ENCODE results near the gene CCL17. TPM values are rescaled to one million over a fixed set of nuclear protein-coding genes. Genes with fewer than 3 reads are reported as not detected.
"Not testable (repeated sequence)": the region's sequence is repeated elsewhere in the genome, so short reads cannot be mapped to it uniquely, and the experiment has no call there.

Gene CCL17
- total and polyA plus RNA-seq, 5 donors, result not detected

GRCh38 chr16:57435838-57436237, 31.3 kb downstream of the CCL17 start:
- Histone ChIP-seq H3K4me1 (ENCODE audit: control insufficient read depth, insufficient read depth, low read length) (no peaks in the 10 kb centered on the region), H3K9me3 (ENCODE audit: control insufficient read depth, low read length) (no peaks in the 10 kb centered on the region), H3K4me3 (ENCODE audit: low read length) (no peak overlapping the region), H3K27ac (ENCODE audit: low read length) (no peak overlapping the region), H3K27me3 (ENCODE audit: control insufficient read depth, insufficient read depth) (no peaks in the 10 kb centered on the region)
- DNase-seq, result no peak
- ATAC-seq, result no peak
- 91% methylated on average over 1 of the region's 1 CpG for WGBS
- intact Hi-C loops (cut with DNase I), result no loop called here

DNA sequence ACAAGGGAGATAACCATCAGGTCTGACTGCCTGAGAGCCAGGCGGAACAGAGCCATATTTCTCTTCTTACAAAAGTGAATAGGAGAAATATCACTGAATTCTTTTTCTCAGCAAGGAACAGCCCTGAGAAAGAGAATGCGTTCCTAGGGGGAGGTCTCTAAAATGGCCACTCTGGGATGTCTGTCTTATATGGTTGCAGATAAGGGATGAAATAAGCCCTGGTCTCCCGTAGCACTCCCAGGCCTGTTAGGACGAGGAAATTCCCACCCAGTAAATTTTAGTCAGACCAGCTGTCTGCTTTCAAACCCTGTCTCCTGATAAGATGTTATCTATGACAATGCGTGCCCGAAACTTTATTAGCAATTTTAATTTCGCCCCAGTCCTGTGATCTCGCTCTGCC, 35.4 kb downstream of the CCL17 start:
- H3K4me1 ChIP-seq (ENCODE audit: control insufficient read depth, insufficient read depth, low read length); H3K27ac ChIP-seq (ENCODE audit: low read length); intact Hi-C loops (cut with DNase I); H3K4me3 ChIP-seq (ENCODE audit: low read length); H3K9me3 ChIP-seq (ENCODE audit: control insufficient read depth, low read length); DNase-seq; ATAC-seq; H3K27me3 ChIP-seq (ENCODE audit: control insufficient read depth, insufficient read depth): not testable (repeated sequence)
- 97% methylated on average over 8 of the region's 8 CpGs for WGBS

- H3K9me3 ChIP-seq (ENCODE audit: control insufficient read depth, low read length); H3K27me3 ChIP-seq (ENCODE audit: control insufficient read depth, insufficient read depth); ATAC-seq; intact Hi-C loops (cut with DNase I); DNase-seq; H3K4me1 ChIP-seq (ENCODE audit: control insufficient read depth, insufficient read depth, low read length); H3K4me3 ChIP-seq (ENCODE audit: low read length); H3K27ac ChIP-seq (ENCODE audit: low read length): not testable (repeated sequence)
- 95% methylated on average over 8 of the region's 8 CpGs for WGBS
These were observed 36.0 kb downstream of the CCL17 start for GRCh38 chr16:57440551-57440950.

DNA sequence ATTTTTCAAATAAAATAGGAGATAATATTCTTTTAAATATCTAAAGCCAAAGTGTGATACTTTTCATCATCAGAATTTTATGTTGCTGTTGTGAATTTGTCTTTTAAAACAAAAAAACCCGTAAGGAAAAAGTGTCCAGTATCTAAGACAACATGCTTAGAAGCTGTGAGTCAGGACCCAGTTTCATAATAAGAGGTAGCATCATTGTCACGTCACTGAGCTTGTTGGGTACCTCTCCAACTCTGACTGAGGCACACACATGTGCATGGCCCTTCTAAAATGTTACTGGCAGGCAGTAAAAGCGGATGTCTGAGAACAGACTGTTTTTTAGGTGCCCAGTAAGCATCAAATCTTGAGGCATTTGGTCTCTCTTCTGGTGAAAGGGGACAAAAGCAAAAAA, 40.1 kb downstream of the CCL17 start:
- ATAC-seq (no peak), DNase-seq (no peak)
- no peak overlapping the region for H3K4me3 ChIP-seq (ENCODE audit: low read length)
- no peak overlapping the region for H3K27ac ChIP-seq (ENCODE audit: low read length)
- WGBS, result 76% methylated on average over 3 of the region's 3 CpGs
- H3K4me1 ChIP-seq (ENCODE audit: control insufficient read depth, insufficient read depth, low read length), result no peaks in the 10 kb centered on the region
- no peaks in the 10 kb centered on the region for H3K27me3 ChIP-seq (ENCODE audit: control insufficient read depth, insufficient read depth)
- H3K9me3 ChIP-seq (ENCODE audit: control insufficient read depth, low read length), result no peaks in the 10 kb centered on the region
- intact Hi-C loops (cut with DNase I), result no loop called here

DNA sequence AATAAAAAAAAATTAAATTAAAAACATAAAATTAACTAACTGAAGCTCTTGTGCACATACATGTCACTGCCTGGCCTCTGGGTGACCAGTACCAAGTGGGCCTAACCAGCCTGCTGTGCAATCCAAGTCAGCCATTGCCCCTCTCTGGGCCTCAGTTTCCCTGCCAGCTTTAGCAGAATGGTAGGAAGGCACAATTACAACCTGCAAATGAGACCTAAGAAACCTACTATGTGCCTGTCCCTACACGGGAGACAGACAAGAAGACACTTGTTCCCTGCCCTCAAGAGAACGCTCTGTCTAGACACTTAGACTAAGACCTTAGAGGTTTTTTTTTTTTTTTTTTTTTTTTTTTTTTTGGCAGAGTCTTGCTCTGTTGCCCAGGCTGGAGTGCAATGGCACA, 40.9 kb downstream of the CCL17 start:
- Histone ChIP-seq H3K4me3 (ENCODE audit: low read length) (no peak overlapping the region), H3K4me1 (ENCODE audit: control insufficient read depth, insufficient read depth, low read length) (no peaks in the 10 kb centered on the region), H3K27ac (ENCODE audit: low read length) (no peak overlapping the region), H3K27me3 (ENCODE audit: control insufficient read depth, insufficient read depth) (no peaks in the 10 kb centered on the region), H3K9me3 (ENCODE audit: control insufficient read depth, low read length) (no peaks in the 10 kb centered on the region)
- ATAC-seq, result no peak
- 98% methylated on average over 2 of the region's 2 CpGs for WGBS
- intact Hi-C loops (cut with DNase I), result no loop called here
- DNase-seq, result no peak

- H3K4me1 ChIP-seq (ENCODE audit: control insufficient read depth, insufficient read depth, low read length), result no peaks in the 10 kb centered on the region
- ATAC-seq, result peak; percentile 42 to 54
These were observed 42.1 kb downstream of the CCL17 start for GRCh38 chr16:57446531-57447185.

DNA sequence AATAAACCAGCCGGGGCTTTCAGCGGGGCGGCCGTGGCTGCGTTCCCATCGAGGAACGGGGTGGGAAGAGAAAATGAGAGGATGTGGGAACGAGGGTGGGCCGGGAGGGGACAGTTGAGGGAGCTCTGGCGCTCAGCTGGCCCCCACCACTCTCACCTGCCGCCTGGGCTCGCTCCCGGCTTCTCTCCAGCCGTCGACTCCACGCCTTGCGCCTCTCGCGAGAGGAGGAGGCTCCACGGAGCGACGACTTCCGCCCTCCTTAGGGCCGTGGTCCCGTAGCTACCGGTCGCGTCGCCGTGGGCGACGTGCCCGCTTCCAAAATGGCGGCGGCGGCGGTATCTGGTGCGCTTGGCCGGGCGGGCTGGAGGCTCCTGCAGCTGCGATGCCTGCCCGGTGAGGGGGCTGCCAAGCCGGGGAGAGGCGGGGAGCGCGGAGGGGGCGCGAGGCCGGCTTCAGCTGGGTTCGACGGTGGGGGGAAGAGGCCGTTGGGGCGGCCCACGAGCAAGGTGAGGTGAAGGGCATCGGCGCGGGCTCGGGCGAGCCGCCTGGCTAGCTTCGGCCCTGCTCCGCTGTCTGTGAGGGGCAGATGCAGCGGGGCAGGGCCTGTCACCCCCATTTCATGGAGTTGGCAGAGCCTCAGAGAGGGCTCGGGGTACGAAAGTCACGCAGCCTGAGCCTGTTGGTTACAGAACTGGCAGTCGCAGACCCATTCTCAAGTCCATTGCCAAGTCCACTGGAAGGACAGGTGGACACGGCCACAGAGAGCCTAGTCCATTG, 42.8 kb downstream of the CCL17 start, which contains the start of the genes CIAPIN1 and COQ9:
Gene CIAPIN1, minus strand, starts transcription at position 200 of the 777 bp plus-strand sequence. CDS start 6,457 bp downstream, outside the sequence.
Gene COQ9, plus strand, starts transcription at position 294 of the 777 bp plus-strand sequence. Its CDS starts 27 bp downstream, at position 321.
- H3K27me3 ChIP-seq (ENCODE audit: control insufficient read depth, insufficient read depth), result no peaks in the 10 kb centered on the region
- intact Hi-C loops (cut with DNase I), result no loop called here
- no peaks in the 10 kb centered on the region for H3K4me1 ChIP-seq (ENCODE audit: control insufficient read depth, insufficient read depth, low read length)
- under 1% methylated on average over 68 of the region's 68 CpGs for WGBS
- no peaks in the 10 kb centered on the region for H3K9me3 ChIP-seq (ENCODE audit: control insufficient read depth, low read length)
- H3K27ac ChIP-seq (ENCODE audit: low read length), result peak within 1 kb of the TSS; percentile 91
- peak; percentile 99 for ATAC-seq
- H3K4me3 ChIP-seq (ENCODE audit: low read length), result peak within 1 kb of the TSS; percentile 85
- DNase-seq, result peak; percentile 96 to 99 (median 98)

More at GRCh38 chr16:57446531-57447185, 42.1 kb downstream of the CCL17 start:
- Histone ChIP-seq H3K4me3 (ENCODE audit: low read length) (peak overlapping the region; percentile 85), H3K27ac (ENCODE audit: low read length) (peak overlapping the region; percentile 91), H3K27me3 (ENCODE audit: control insufficient read depth, insufficient read depth) (no peaks in the 10 kb centered on the region), H3K9me3 (ENCODE audit: control insufficient read depth, low read length) (no peaks in the 10 kb centered on the region)
- peak; percentile 65 to 77 (median 77) for DNase-seq
- intact Hi-C loops (cut with DNase I), result no loop called here
- 2% methylated on average over 28 of the region's 28 CpGs for WGBS

DNA sequence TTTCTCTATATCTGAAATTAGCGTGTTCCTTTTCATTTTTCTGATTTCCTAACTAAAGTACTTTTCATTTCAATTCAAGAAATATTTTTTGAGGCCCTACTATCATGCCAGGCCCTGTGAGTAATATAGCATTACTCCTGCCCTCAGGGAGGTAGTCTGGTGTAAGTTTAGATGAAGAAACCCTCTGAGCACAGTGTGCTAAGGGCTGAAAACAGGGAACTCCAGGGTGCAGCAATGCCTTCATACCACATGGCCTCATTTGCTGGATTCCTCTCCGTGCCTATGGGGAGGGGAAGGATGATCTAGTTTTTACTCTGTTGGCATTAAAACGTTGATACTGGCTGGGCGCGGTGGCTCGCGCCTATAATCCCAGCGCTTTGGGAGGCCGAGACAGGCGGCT, 47.5 kb downstream of the CCL17 start:
- no peak for ATAC-seq
- Histone ChIP-seq H3K27ac (ENCODE audit: low read length) (no peak overlapping the region), H3K27me3 (ENCODE audit: control insufficient read depth, insufficient read depth) (no peaks in the 10 kb centered on the region), H3K9me3 (ENCODE audit: control insufficient read depth, low read length) (no peaks in the 10 kb centered on the region), H3K4me1 (ENCODE audit: control insufficient read depth, insufficient read depth, low read length) (no peaks in the 10 kb centered on the region), H3K4me3 (ENCODE audit: low read length) (no peak overlapping the region)
- 96% methylated on average over 10 of the region's 10 CpGs for WGBS
- intact Hi-C loops (cut with DNase I), result no loop called here
- no peak for DNase-seq

DNA sequence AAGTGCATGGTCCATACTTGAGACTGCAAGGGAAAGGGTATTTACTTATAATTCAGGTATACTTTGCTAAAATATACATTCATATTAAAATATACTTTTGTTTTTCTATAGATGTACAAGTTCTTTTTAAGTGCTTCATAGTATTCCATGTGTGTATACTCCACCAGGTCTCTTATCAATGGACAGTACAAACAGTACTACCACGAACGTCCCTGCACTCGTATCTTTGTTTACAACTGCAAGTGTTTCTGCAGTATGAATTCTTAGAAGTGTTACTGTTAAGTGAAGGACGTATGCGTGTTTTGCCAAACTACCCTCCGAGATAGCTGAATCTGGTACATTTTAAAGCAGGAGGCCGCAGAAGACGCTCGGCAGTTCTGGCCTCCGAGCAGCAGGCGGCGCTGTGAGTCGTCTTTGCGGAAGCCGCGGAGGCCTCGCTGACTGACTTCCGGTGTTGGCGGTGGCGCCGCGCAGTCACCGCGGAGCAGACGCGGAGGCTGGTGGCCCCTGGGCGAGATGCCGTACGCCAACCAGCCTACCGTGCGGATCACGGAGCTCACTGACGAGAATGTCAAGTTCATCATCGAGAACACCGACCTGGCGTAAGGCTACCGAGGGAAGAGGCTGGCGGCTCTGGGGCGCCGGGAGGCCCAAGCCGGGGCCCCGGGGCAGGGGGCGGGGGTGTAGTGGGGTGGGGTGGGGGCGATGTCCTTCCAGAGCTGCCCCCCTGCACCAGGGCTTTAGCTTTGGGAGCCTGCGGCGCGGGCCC, 57.8 kb downstream of the CCL17 start, which contains the start of gene POLR2C:
Gene POLR2C, plus strand, starts transcription at position 471 of the 769 bp plus-strand sequence. Its CDS starts 46 bp downstream, at position 517.
- H3K27me3 ChIP-seq (ENCODE audit: control insufficient read depth, insufficient read depth), result no peaks in the 10 kb centered on the region
- DNase-seq, result peak; percentile 90 to 96 (median 96)
- ATAC-seq, result peak; percentile 90 to 91
- H3K4me1 ChIP-seq (ENCODE audit: control insufficient read depth, insufficient read depth, low read length), result peaks cover 3% of the 10 kb centered on the region
- intact Hi-C loops (cut with DNase I), result loop anchor here in 1 of 4 donors (10.0 kb wide), 1 partner anchor 52 kb away; no protein-coding TSS in a partner anchor
- under 1% methylated on average over 47 of the region's 47 CpGs for WGBS
- peak within 1 kb of the TSS; percentile 56 for H3K27ac ChIP-seq (ENCODE audit: low read length)
- no peaks in the 10 kb centered on the region for H3K9me3 ChIP-seq (ENCODE audit: control insufficient read depth, low read length)
- H3K4me3 ChIP-seq (ENCODE audit: low read length), result peak within 1 kb of the TSS; percentile 100

GRCh38 chr16:57462978-57463362, 58.4 kb downstream of the CCL17 start:
- H3K27me3 ChIP-seq (ENCODE audit: control insufficient read depth, insufficient read depth), result no peaks in the 10 kb centered on the region
- WGBS, result under 1% methylated on average over 16 of the region's 16 CpGs
- DNase-seq, result no peak
- no peaks in the 10 kb centered on the region for H3K9me3 ChIP-seq (ENCODE audit: control insufficient read depth, low read length)
- intact Hi-C loops (cut with DNase I), result loop anchor here in 1 of 4 donors (10.0 kb wide), 1 partner anchor 52 kb away; no protein-coding TSS in a partner anchor
- H3K4me1 ChIP-seq (ENCODE audit: control insufficient read depth, insufficient read depth, low read length), result peaks cover 3% of the 10 kb centered on the region
- peak overlapping the region; percentile 54 for H3K27ac ChIP-seq (ENCODE audit: low read length)
- H3K4me3 ChIP-seq (ENCODE audit: low read length), result peak overlapping the region; percentile 100
- peak; percentile 48 to 53 for ATAC-seq
